ENCODE measurements around the gene TPRG1L.

- peak; percentile 78 for TF ChIP-seq CTCF (IDR thresholded peaks at IDR 0.05; ENCODE audit: low read length)
- TF ChIP-seq EZH2 (IDR thresholded peaks at IDR 0.05; ENCODE audit: borderline replicate concordance, low read length): no peak
These were observed 5.7 kb upstream of the TPRG1L start for GRCh38 chr1:3618881-3619671.

Data from OCI-LY1 (cell line).